ENCODE results near the gene ABHD6. TPM values are rescaled to one million over a fixed set of nuclear protein-coding genes. Genes with fewer than 3 reads are reported as not detected.

ABHD6 gene
- total RNA-seq, 1 donor from 2014 or later = 3.9 TPM

DNA sequence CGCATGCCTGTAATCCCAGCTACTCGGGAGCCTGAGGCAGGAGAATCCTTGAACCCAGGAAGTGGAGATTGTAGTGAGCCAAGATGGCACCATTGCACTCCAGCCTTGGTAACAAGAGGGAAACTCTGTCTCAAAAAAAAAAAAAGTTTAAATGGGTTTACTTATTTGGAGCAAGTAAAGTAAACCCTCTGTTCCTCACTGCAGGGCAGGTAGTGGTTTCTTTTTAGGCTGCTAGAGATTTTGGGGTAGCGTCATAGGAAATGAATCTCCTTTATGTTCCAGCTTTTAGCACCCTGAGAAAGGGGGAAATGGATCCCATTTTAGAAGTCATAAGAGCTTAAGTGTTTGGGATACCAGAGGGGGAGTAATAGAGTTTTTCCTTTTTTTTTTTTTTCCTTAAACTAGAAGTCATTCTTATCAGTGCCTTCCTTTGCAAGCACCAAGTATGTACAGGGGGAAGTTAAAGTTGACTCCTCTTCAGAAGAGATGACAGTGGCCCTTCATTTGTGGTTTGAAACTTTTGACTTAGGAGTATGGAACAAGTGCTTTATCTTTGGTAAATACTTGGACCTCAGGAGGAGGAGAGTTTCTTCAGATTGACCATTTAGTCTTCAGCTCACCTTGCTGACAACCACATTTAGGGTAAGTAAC is 103.1 kb downstream of the ABHD6 start:
- Histone ChIP-seq H3K4me2 (ENCODE audit: low read length) (no peak overlapping the region), H3K27me3 (ENCODE audit: insufficient read depth, low read length) (no peaks in the 10 kb centered on the region), H4K20me1 (ENCODE audit: insufficient read depth, low read length) (peaks cover 19% of the 10 kb centered on the region), H3K9ac (ENCODE audit: low read length) (no peak overlapping the region), H3K4me1 (ENCODE audit: insufficient read depth, low read length) (peaks cover 10% of the 10 kb centered on the region), H3K9me3 (ENCODE audit: insufficient read depth, low read depth, low read length) (no peaks in the 10 kb centered on the region), H3K27ac (ENCODE audit: low read depth, low read length) (no peak overlapping the region), H2AFZ (ENCODE audit: low read depth, low read length) (no peak overlapping the region), H3K79me2 (ENCODE audit: insufficient read depth, low read length) (peaks cover 30% of the 10 kb centered on the region), H3K4me3 (ENCODE audit: insufficient read depth, low read depth, low read length) (no peak overlapping the region), H3K36me3 (ENCODE audit: insufficient read depth, low read length) (no peaks in the 10 kb centered on the region)
- H3K36me3 Mint-ChIP-seq (ENCODE audit: low read depth, unreplicated experiment) = peaks cover 7% of the 10 kb centered on the region
- no peaks in the 10 kb centered on the region for H3K9me3 Mint-ChIP-seq (ENCODE audit: unreplicated experiment)
- no peak for DNase-seq (ENCODE audit: low read depth)
- no peaks in the 10 kb centered on the region for H3K27me3 Mint-ChIP-seq (ENCODE audit: low read depth, unreplicated experiment)
- no peak for FAIRE-seq
- H3K4me3 Mint-ChIP-seq (ENCODE audit: unreplicated experiment) = no peak overlapping the region
- peaks cover 20% of the 10 kb centered on the region for H3K4me1 Mint-ChIP-seq (ENCODE audit: low read depth, unreplicated experiment)
- no peak for TF ChIP-seq EZH2 (IDR thresholded peaks at IDR 0.05; ENCODE audit: insufficient read depth, low read length)
- TF ChIP-seq, protein P1, sequence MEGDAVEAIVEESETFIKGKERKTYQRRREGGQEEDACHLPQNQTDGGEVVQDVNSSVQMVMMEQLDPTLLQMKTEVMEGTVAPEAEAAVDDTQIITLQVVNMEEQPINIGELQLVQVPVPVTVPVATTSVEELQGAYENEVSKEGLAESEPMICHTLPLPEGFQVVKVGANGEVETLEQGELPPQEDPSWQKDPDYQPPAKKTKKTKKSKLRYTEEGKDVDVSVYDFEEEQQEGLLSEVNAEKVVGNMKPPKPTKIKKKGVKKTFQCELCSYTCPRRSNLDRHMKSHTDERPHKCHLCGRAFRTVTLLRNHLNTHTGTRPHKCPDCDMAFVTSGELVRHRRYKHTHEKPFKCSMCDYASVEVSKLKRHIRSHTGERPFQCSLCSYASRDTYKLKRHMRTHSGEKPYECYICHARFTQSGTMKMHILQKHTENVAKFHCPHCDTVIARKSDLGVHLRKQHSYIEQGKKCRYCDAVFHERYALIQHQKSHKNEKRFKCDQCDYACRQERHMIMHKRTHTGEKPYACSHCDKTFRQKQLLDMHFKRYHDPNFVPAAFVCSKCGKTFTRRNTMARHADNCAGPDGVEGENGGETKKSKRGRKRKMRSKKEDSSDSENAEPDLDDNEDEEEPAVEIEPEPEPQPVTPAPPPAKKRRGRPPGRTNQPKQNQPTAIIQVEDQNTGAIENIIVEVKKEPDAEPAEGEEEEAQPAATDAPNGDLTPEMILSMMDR (IDR thresholded peaks at IDR 0.05; ENCODE audit: insufficient read depth, low read depth, low read length) = no peak
- H3K27ac Mint-ChIP-seq (ENCODE audit: unreplicated experiment) = no peak overlapping the region

DNA sequence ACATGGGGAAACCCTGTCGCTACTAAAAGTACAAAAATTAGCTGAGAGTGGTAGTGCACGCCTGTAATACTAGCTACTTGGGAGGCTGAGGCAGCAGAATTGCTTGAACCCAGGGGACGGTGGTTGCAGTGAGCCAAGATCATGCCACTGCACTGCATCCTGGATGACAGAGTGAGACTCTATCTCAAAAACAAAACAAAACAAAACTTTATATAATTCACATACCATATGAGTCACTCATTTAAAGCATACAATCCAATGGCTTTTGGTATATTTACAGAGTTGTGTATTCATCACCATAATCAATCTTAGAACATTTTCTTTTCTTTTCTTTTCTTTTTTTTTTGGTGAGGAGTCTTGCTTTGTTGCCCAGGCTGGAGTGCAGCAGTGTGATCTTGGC is 103.8 kb downstream of the ABHD6 start:
- no peak overlapping the region for H3K9ac ChIP-seq (ENCODE audit: low read length)
- H3K9me3 ChIP-seq (ENCODE audit: insufficient read depth, low read depth, low read length) = no peaks in the 10 kb centered on the region
- no peak overlapping the region for H3K4me3 ChIP-seq (ENCODE audit: insufficient read depth, low read depth, low read length)
- peaks cover 7% of the 10 kb centered on the region for H3K36me3 Mint-ChIP-seq (ENCODE audit: low read depth, unreplicated experiment)
- peaks cover 36% of the 10 kb centered on the region for H3K79me2 ChIP-seq (ENCODE audit: insufficient read depth, low read length)
- H3K4me3 Mint-ChIP-seq (ENCODE audit: unreplicated experiment) = no peak overlapping the region
- no peak overlapping the region for H3K4me2 ChIP-seq (ENCODE audit: low read length)
- H3K9me3 Mint-ChIP-seq (ENCODE audit: unreplicated experiment) = no peaks in the 10 kb centered on the region
- H3K27me3 Mint-ChIP-seq (ENCODE audit: low read depth, unreplicated experiment) = no peaks in the 10 kb centered on the region
- no peak overlapping the region for H2AFZ ChIP-seq (ENCODE audit: low read depth, low read length)
- no peak overlapping the region for H3K27ac ChIP-seq (ENCODE audit: low read depth, low read length)
- DNase-seq (ENCODE audit: low read depth) = no peak
- peaks cover 15% of the 10 kb centered on the region for H3K4me1 Mint-ChIP-seq (ENCODE audit: low read depth, unreplicated experiment)
- no peaks in the 10 kb centered on the region for H3K36me3 ChIP-seq (ENCODE audit: insufficient read depth, low read length)
- H4K20me1 ChIP-seq (ENCODE audit: insufficient read depth, low read length) = peaks cover 24% of the 10 kb centered on the region
- TF ChIP-seq, protein P1 (IDR thresholded peaks at IDR 0.05; ENCODE audit: insufficient read depth, low read depth, low read length) = no peak
- no peak for TF ChIP-seq EZH2 (IDR thresholded peaks at IDR 0.05; ENCODE audit: insufficient read depth, low read length)
- no peaks in the 10 kb centered on the region for H3K27me3 ChIP-seq (ENCODE audit: insufficient read depth, low read length)
- H3K4me1 ChIP-seq (ENCODE audit: insufficient read depth, low read length) = peaks cover 6% of the 10 kb centered on the region
- FAIRE-seq = no peak
- no peak overlapping the region for H3K27ac Mint-ChIP-seq (ENCODE audit: unreplicated experiment)

DNA sequence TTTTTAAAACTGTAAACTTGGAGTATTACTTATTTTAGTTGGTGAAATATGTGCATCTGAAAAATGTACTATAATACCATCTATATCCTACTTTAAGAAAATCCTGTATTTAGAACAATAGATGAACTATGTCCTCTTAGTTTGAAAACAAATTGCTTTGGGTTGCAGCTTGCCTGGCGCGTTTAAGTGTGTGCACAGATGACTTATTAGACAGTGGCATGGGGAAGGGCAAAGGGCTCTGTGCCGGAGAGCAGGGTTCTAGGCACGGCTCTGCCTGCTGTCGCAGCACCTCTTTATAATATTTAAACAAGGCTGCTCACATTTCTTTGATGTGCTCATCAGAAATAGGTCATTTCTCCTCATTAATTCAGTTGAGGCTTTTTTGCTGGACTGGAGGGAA is 105.1 kb downstream of the ABHD6 start:
- Histone ChIP-seq H3K27me3 (ENCODE audit: insufficient read depth, low read length) (no peaks in the 10 kb centered on the region), H3K4me2 (ENCODE audit: low read length) (no peak overlapping the region), H3K36me3 (ENCODE audit: insufficient read depth, low read length) (no peaks in the 10 kb centered on the region), H2AFZ (ENCODE audit: low read depth, low read length) (no peak overlapping the region), H3K4me3 (ENCODE audit: insufficient read depth, low read depth, low read length) (no peak overlapping the region), H3K9me3 (ENCODE audit: insufficient read depth, low read depth, low read length) (no peaks in the 10 kb centered on the region), H4K20me1 (ENCODE audit: insufficient read depth, low read length) (peaks cover 20% of the 10 kb centered on the region), H3K9ac (ENCODE audit: low read length) (no peak overlapping the region), H3K4me1 (ENCODE audit: insufficient read depth, low read length) (peaks cover 5% of the 10 kb centered on the region), H3K79me2 (ENCODE audit: insufficient read depth, low read length) (peaks cover 35% of the 10 kb centered on the region), H3K27ac (ENCODE audit: low read depth, low read length) (no peak overlapping the region)
- FAIRE-seq (no peak), DNase-seq (ENCODE audit: low read depth) (no peak)
- Mint-ChIP-seq H3K27ac (ENCODE audit: unreplicated experiment) (no peak overlapping the region), H3K4me1 (ENCODE audit: low read depth, unreplicated experiment) (peaks cover 15% of the 10 kb centered on the region), H3K27me3 (ENCODE audit: low read depth, unreplicated experiment) (no peaks in the 10 kb centered on the region), H3K4me3 (ENCODE audit: unreplicated experiment) (no peak overlapping the region), H3K36me3 (ENCODE audit: low read depth, unreplicated experiment) (peaks cover 7% of the 10 kb centered on the region), H3K9me3 (ENCODE audit: unreplicated experiment) (no peaks in the 10 kb centered on the region)
- TF ChIP-seq, protein P1 (IDR thresholded peaks at IDR 0.05; ENCODE audit: insufficient read depth, low read depth, low read length) = no peak
- TF ChIP-seq EZH2 (IDR thresholded peaks at IDR 0.05; ENCODE audit: insufficient read depth, low read length) = no peak
